Measurements from ENCODE around the gene LY6G6C. TPM values are rescaled to one million over a fixed set of nuclear protein-coding genes. Genes with fewer than 3 reads are reported as not detected.

Gene LY6G6C
- total RNA-seq, 8 experiments from 2014 or later, result 0.16 to 1.6 (median 0.41) TPM; not detected in 3

DNA sequence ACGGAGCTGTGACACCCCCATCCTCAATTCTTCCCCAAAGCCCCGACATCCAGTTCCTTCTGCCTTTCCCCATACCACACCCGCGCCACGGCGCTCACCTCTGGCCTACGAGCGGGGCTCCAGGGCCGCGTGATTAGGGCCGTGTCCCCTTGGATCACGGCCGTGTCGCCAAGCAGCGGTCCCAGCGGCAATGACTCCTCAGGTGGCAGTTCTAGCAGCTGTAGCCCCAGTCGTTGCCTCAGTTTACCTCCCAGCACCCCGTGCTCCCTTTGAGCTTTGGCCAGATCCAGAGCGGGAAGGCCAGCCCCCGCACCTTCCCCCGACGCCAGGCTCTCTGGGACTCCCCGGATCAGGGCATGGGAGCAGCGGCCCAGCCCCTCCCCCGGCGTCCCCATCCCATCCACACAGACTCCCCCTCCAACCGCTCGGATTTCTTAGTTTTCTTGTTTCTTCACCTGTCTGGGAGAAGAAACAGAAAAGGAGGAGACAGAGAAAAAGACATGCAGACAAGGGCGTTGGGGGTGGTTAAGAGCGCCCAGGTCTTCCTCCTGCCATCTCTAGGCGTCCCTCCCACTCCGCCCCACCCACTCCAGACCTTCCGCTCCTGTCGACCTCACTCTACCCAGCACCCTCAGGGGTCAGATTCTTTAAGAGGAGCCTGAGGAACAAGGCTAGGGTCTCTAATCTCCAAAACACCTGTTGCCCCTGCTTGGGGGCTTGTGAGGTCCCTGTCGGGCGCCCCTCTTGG is 7.4 kb upstream of the LY6G6C start, which contains the start of gene DDAH2:
Gene DDAH2, minus strand, starts transcription at position 533 of the 748 bp plus-strand sequence. Its CDS starts 138 bp downstream, at position 395.
- H3K27ac ChIP-seq, result peak within 1 kb of the TSS; percentile 76 to 77

DNA sequence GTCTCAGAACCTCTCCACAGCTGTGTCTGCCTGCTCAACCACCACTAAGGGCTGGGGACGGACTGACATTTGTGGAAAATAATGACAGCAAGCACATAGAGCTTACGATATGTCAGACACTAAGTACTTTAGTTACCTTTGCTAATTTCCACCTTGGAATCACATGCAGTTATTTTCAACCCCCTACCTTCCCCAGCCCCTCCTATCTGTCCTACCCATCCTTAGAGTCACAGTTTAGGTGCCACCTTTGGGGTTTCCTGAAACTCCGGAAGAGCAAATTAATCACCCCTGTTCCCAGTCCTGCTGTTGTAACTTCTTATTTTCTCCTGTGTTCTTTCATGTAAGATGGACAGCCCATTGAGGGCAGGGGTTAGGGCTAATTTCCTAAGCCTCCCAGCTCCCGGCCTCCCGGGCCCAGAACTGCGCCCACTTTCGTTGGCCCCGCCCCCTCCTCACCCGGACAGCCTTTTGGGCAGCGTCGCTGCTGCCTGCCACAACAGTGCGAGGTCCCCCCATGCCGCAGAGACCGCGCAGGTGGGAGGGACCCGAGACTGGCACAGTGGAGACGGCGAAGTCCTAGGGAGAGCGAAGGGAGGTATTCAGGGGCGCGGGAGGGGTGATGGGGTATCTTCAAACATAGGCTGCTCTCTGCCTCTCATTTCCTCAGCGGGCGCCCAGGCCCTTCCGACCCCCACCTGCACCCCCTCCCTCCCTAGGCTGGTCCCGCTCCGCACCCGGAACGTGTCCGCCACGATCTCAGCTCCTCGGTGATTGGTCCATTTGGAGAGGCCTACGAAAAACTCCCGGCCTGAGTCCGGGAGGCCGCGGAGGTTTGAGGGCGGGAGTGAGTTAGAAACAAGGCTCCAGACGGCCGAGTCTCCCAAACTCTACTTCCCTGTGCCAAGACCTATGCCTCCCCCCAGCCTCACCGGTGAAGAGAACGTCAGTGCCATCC is 6.4 kb upstream of the LY6G6C start:
- no peak overlapping the region for H3K4me3 ChIP-seq
- WGBS, 10 experiments, result 30 to 100% (median 96%) methylated on average over 1 to 18 of the region's 41 CpGs; no CpG with 5 or more reads in 3 of the 10 experiments
- no peak for ATAC-seq (replicated peaks in 6 of 8)
- H3K27ac ChIP-seq, result no peak overlapping the region
- H3K4me1 ChIP-seq (replicated peaks in 1 of 2), result peaks cover 12% of the 10 kb centered on the region in 2 donors
- in situ Hi-C loops (cut with MboI; ENCODE audit: low pct_unique_long_range_greater_than_20kb in 2 of 9, low sequenced_read_pairs in 9 of 9, unreplicated experiment in 9 of 9), result no loop called here

More for the DNA sequence above, 7.4 kb upstream of the LY6G6C start, which contains the start of gene DDAH2:
- H3K4me3 ChIP-seq, result peak within 1 kb of the TSS; percentile 67 to 92 (median 91)
- 0 to 64% (median 20%) methylated on average over 1 to 12 of the region's 36 CpGs; no CpG with 5 or more reads in 3 of the 10 experiments for WGBS, 10 experiments
- peak in 3 of 8 experiments; percentile 25 to 31 (median 25) for ATAC-seq (replicated peaks in 6 of 8)
- H3K4me1 ChIP-seq (replicated peaks in 1 of 2), result peaks cover 12 to 13% of the 10 kb centered on the region in 2 donors
- in situ Hi-C loops (cut with MboI; ENCODE audit: low pct_unique_long_range_greater_than_20kb in 2 of 9, low sequenced_read_pairs in 9 of 9, unreplicated experiment in 9 of 9), result no loop called here

DNA sequence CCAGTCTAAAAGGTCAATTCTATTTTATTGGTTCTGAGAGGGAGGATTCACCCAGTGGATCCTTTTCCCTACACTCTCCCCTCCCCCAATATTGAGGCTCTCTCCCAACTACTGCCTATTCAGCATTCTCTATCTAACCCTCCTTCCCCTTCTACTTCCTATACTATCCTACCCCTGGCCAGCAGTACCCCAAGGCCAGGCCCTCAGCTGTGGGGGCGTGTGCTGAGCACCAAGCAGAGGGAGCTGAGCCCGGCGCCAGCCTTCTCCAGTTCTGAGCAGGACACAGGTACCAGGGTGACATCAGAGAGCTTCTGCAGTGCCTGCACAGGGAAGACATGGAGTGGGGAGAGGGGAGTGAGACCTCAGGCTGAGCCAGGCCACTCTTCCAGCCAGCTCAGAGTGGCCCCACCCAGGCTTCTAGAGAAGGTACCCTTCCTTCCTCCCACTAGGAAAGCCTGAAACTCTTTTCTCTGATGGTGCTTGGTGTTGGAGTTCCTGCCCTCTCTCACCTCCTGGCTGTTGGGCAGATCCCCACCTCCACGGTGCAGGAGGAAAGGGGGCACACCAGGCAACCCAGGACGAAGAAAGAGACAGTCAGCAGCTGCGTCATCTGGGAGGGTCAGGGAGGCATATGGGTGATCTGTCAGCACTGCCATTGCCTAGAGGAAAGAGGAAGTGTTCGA is 5.6 kb upstream of the LY6G6C start:
- Histone ChIP-seq H3K4me3 (no peak overlapping the region), H3K27ac (no peak overlapping the region), H3K4me1 (replicated peaks in 1 of 2) (peaks cover 12% of the 10 kb centered on the region in 2 donors)
- WGBS, 10 experiments, result 80 to 100% (median 90%) methylated on average over 2 to 3 of the region's 7 CpGs; no CpG with 5 or more reads in 5 of the 10 experiments
- in situ Hi-C loops (cut with MboI; ENCODE audit: low pct_unique_long_range_greater_than_20kb in 2 of 9, low sequenced_read_pairs in 9 of 9, unreplicated experiment in 9 of 9), result no loop called here
- ATAC-seq (replicated peaks in 6 of 8), result no peak

DNA sequence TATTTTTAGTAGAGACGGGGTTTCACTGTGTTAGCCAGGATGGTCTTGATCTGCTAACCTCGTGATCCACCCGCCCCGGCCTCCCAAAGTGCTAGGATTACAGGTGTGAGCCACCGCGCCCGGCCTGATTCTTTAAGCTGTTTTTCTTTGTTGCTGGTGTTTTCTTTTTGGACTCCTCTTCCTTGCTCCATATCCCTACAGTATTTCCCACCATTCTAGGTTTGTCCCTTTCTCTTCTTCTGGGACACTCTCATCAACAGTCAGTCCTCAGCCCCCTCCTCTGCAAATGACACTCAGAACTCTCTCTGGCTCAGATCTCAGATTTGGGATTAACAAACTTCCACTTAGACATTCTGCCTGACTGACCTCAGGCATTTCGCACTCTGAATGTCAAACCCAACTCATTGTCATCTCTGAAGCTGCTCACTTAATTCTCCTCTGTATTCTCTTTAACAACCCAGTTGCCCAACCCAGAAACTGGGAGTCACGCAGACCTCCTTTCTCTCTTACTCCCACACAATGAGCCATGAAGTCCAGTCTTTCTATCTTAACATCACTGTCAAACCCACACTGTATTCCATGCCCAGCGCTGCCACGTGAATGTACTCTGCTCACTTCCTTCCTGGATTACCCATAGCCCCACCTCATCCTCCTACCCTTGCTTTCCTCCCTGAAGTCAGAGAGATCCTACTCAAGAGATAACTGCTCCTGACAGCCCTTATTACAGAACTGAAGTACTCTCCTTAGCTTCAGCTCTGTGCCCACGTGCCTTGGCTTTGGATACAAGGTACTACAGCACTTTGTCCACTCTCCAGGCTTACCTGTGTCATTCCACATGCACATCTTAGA is 4.2 kb upstream of the LY6G6C start:
- WGBS, 10 experiments, result 83 to 100% (median 93%) methylated on average over 1 to 11 of the region's 12 CpGs
- in situ Hi-C loops (cut with MboI; ENCODE audit: low pct_unique_long_range_greater_than_20kb in 2 of 9, low sequenced_read_pairs in 9 of 9, unreplicated experiment in 9 of 9), result no loop called here
- peaks cover 8 to 12% of the 10 kb centered on the region in 2 donors for H3K4me1 ChIP-seq (replicated peaks in 1 of 2)
- ATAC-seq (replicated peaks in 6 of 8), result no peak
- H3K4me3 ChIP-seq, result no peak overlapping the region
- H3K27ac ChIP-seq, result no peak overlapping the region

DNA sequence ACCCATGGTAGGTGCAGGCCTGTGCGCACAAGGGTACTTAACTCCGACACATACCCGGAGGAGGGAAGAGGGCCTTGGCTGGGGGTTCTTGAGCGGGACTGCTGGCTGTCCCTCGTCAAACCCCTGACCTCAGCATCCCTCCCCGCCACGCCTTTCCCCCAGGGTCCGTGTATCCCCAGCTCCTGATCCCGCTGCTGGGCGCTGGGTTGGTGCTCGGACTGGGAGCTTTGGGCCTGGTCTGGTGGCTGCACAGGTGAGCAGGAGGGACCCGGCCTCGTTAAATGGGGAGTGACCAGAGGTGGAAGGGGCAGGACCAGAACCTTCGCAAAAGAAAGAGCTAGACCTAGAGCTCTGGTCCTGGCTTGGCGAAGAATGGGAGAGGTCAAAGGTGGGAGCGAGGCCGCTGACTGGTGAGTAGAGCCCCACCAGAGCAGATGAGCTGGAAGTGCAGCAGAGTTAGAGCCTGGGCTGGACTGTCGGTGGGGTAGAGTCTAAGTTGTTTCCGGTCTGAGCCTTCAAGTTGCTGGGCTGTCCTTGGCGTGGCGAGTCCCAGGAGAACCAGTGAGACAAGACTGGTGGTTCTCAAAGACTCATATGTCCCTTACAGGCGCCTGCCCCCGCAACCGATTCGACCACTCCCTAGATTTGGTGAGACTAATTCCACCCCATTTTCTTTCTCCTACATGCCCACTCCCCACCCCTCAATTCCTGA is 2.6 kb upstream of the LY6G6C start:
- Histone ChIP-seq H3K4me3 (no peak overlapping the region), H3K4me1 (replicated peaks in 1 of 2) (peaks cover 4 to 8% of the 10 kb centered on the region in 2 donors), H3K27ac (no peak overlapping the region)
- 56 to 94% (median 83%) methylated on average over 1 to 13 of the region's 25 CpGs; no CpG with 5 or more reads in 5 of the 10 experiments for WGBS, 10 experiments
- in situ Hi-C loops (cut with MboI; ENCODE audit: low pct_unique_long_range_greater_than_20kb in 2 of 9, low sequenced_read_pairs in 9 of 9, unreplicated experiment in 9 of 9), result no loop called here
- peak in 5 of 8 experiments; percentile 13 to 27 (median 26) for ATAC-seq (replicated peaks in 6 of 8)

DNA sequence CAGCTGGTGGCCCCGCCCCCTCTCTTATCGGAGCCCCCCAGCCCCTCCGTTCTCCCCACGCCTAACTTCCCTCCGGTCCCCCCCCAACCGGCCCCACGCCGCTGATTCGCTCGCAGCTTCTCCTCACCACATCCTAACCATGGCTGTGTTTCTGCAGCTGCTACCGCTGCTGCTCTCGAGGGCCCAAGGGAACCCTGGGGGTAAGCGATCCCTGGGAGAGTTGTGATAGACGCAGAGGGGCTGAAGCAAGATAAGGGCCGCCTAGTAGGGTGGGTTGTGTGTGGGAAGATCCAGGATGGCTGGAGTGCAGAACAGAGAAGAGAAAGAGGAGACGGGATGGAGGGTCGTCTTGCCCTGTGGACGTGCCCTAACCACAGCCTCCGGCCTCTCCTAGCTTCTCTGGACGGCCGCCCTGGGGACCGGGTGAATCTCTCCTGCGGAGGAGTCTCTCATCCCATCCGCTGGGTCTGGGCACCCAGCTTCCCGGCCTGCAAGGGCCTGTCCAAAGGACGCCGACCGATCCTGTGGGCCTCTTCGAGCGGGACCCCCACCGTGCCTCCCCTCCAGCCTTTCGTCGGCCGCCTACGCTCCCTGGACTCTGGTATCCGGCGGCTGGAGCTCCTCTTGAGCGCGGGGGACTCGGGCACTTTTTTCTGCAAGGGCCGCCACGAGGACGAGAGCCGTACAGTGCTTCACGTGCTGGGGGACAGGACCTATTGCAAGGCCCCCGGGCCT is 1.9 kb upstream of the LY6G6C start, which contains the start of gene MPIG6B:
Gene MPIG6B, plus strand, starts transcription at position 129 of the 735 bp plus-strand sequence. Its CDS starts 11 bp downstream, at position 140.
- H3K4me3 ChIP-seq, result no peak within 1 kb of the TSS
- H3K4me1 ChIP-seq (replicated peaks in 1 of 2), result peaks cover 0 to 3% of the 10 kb centered on the region in 2 donors
- in situ Hi-C loops (cut with MboI; ENCODE audit: low pct_unique_long_range_greater_than_20kb in 2 of 9, low sequenced_read_pairs in 9 of 9, unreplicated experiment in 9 of 9), result no loop called here
- WGBS, 10 experiments, result 50 to 96% (median 81%) methylated on average over 2 to 10 of the region's 46 CpGs; no CpG with 5 or more reads in 6 of the 10 experiments
- ATAC-seq (replicated peaks in 6 of 8), result peak in 5 of 8 experiments; percentile 5 to 26 (median 18)
- no peak within 1 kb of the TSS for H3K27ac ChIP-seq

DNA sequence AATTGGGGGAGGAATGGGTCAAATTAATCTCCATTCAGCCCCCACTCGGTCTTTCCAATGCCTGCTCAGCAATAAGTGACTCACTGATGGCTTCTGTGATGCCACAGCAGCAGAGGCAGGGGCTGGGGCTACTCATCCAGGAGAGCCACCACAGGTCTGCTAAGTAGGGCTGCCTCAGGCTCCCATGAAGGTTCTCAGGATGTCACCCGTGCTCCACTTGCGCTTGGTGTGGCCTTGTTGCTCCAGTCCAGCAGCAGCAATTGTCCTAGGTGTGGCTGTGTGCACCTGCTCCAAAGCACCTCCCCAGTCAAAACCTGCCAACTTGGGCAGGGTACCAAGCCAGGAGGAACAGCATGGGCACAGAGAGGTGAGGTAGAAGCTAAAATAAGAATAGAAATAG is 627 bp upstream of the LY6G6C start:
- 40 to 100% (median 91%) methylated on average over 1 to 3 of the region's 3 CpGs; no CpG with 5 or more reads in 7 of the 10 experiments for WGBS, 10 experiments

DNA sequence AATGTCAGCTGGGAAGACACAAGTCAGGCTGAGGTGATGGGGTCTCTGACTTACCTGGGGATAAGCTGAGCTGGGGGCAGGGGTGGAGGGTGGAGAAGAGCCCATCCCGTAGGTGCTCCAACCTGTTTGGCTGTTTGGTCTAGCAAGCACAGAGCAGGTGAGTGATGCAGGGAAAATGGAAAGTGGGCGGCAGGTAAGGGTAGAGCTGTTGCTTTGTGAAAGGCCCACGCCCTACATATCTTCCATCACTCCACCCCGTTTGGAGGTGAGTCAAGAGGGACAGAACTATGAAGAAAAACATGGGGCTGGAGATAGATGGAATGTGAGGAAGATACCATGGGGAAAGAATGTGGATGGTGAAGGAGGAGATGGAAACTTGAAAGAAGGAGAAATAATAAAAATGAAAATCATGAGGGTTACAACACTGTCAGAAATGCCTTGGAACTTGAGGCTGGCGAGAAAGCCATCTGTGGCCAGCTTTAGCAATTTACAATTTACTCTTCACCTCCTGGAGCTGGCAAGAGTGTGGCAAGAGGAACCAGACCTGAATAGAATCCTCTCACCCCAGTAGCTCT is 1.3 kb downstream of the LY6G6C start:
- H3K27ac ChIP-seq, result no peak overlapping the region
- H3K4me3 ChIP-seq, result no peak overlapping the region
- no peak for ATAC-seq (replicated peaks in 6 of 8)
- in situ Hi-C loops (cut with MboI; ENCODE audit: low pct_unique_long_range_greater_than_20kb in 2 of 9, low sequenced_read_pairs in 9 of 9, unreplicated experiment in 9 of 9), result no loop called here
- no peaks in the 10 kb centered on the region for H3K4me1 ChIP-seq (replicated peaks in 1 of 2)
- WGBS, 10 experiments, result 5 to 83% (median 75%) methylated on average over 1 to 4 of the region's 5 CpGs; no CpG with 5 or more reads in 2 of the 10 experiments

More for the DNA sequence above, 627 bp upstream of the LY6G6C start:
- in situ Hi-C loops (cut with MboI; ENCODE audit: low pct_unique_long_range_greater_than_20kb in 2 of 9, low sequenced_read_pairs in 9 of 9, unreplicated experiment in 9 of 9), result no loop called here
- Histone ChIP-seq H3K4me3 (no peak overlapping the region), H3K27ac (no peak overlapping the region), H3K4me1 (replicated peaks in 1 of 2) (no peaks in the 10 kb centered on the region)
- ATAC-seq (replicated peaks in 6 of 8), result no peak

DNA sequence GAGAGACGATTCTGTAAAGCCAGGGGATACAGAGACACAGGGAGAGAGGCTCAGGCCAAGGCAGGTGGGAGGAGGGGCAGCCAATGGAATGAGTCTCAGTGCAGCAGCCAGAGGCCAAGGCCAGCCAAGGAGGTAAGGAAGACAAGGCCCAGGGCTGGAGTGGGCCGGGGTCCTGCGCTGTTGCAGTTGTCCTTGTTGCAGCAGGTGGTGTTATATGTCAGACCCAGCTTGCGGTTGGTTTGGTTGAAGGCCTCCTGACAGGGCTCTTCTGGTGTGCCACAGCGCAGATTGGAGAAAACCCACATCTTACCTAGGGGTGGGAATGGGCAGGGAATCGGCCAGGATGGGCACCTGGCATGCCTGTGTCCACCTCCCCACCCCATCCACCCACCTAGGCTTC is 2.5 kb downstream of the LY6G6C start:
- ATAC-seq (replicated peaks in 6 of 8), result no peak
- in situ Hi-C loops (cut with MboI; ENCODE audit: low pct_unique_long_range_greater_than_20kb in 2 of 9, low sequenced_read_pairs in 9 of 9, unreplicated experiment in 9 of 9), result no loop called here
- H3K4me3 ChIP-seq, result no peak overlapping the region
- H3K27ac ChIP-seq, result no peak overlapping the region
- H3K4me1 ChIP-seq (replicated peaks in 1 of 2), result peaks cover 4 to 5% of the 10 kb centered on the region in 2 donors
- WGBS, 10 experiments, result 47 to 100% (median 66%) methylated on average over 1 to 4 of the region's 6 CpGs; no CpG with 5 or more reads in 2 of the 10 experiments

DNA sequence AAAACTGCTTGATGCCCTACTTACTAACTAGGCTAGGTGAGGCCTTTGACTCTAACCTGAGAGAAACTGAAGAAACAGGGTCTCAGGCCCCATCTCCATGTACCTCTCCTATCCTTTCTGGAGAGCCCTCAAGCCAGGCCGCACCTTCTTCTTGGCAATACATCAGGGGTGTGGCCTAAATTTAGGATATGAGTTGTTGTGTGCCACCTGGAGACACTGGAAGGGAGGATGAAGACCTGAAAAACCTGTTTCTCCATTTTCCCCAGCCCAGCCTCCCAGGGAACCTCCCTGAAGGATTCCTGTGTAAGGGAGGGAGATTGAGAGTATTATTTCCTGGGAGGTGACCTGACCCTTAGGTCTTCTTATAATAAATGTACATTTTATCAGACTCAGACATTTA is 3.3 kb downstream of the LY6G6C start:
- Histone ChIP-seq H3K27ac (no peak overlapping the region), H3K4me1 (replicated peaks in 1 of 2) (peaks cover 9 to 12% of the 10 kb centered on the region in 2 donors), H3K4me3 (no peak overlapping the region)
- in situ Hi-C loops (cut with MboI; ENCODE audit: low pct_unique_long_range_greater_than_20kb in 2 of 9, low sequenced_read_pairs in 9 of 9, unreplicated experiment in 9 of 9), result no loop called here
- WGBS, 10 experiments, result 100% methylated on average over 1 of the region's 1 CpG; no CpG with 5 or more reads in 6 of the 10 experiments
- no peak for ATAC-seq (replicated peaks in 6 of 8)
